A549 (cell line): ENCODE results near the gene SYNE2. TPM values are rescaled to one million over a fixed set of nuclear protein-coding genes. Genes with fewer than 3 reads are reported as not detected.

Experiments
- ATAC-seq, 2 experiments: fragments of 200-7000 bp in 1 of 2; fragments of >200 bp in 1 of 2; cut with Nextera tagmentation in 1 of 2; cut with Tn5 transposase in 1 of 2; 3 replicates each; pipeline versions ENCODE4 v1.8.0 to v1.9.1; 2018 to 2020; ENCODE audit warnings: mild to moderate bottlenecking in 1 of 2, moderate library complexity in 1 of 2
- CTCF ChIA-PET: fragments of 300-600 bp; sonication (Branson Sonifier 250); formaldehyde crosslinking; extraction: SDS; loops from one replicate; lab custom pipeline; 2021; ENCODE audit warnings: antibody characterized with exemption, inconsistent platforms; lab: Yijun Ruan, JAX
- POLR2A ChIA-PET: fragments of 350-600 bp; formaldehyde crosslinking; extraction: SDS; loops from one replicate; lab custom pipeline; 2021; ENCODE audit warnings: antibody characterized with exemption, inconsistent platforms; lab: Yijun Ruan, JAX
- DNase-seq, 2 experiments: peaks; one replicate each; pipeline versions ENCODE4 v3.0.0 to v3.0.0-alpha.2; 2011 to 2016; ENCODE audit warnings: low read depth in 1 of 2, low spot score in 1 of 2
- FAIRE-seq: peaks from 2 replicates; lab custom pipeline; 2011; peaks lifted over from hg19 to GRCh38; lab: Jason Lieb, UNC
- H3K27ac ChIP-seq, 2 experiments: fragments of >200 bp; sonication (Bioruptor Twin); formaldehyde crosslinking; 3 replicates each; pipeline ENCODE4 v1.5.1; 2016 to 2017
- H3K4me1 ChIP-seq: fragments of >200 bp; sonication (Bioruptor Twin); formaldehyde crosslinking; 3 replicates; pipeline ENCODE4 v1.6.1; 2016
- H3K4me2 ChIP-seq: fragments of >200 bp; sonication (Bioruptor Twin); formaldehyde crosslinking; 3 replicates; pipeline ENCODE4 v1.6.1; 2016
- H3K4me3 ChIP-seq: fragments of >200 bp; sonication (Bioruptor Twin); formaldehyde crosslinking; 3 replicates; pipeline ENCODE4 v1.5.1; 2016
- H3K9me3 ChIP-seq: fragments of >200 bp; sonication (Bioruptor Twin); formaldehyde crosslinking; 3 replicates; pipeline ENCODE4 v1.6.1; 2016
- CHD2 ChIP-seq: fragments of 150-350 bp; IDR thresholded peaks from 2 replicates; pipeline ENCODE4 v1.6.1; 2014; ENCODE audit warnings: low read length; ENCODE audit not compliant: partially characterized antibody
- EHF ChIP-seq: fragments of 250-450 bp; sonication (Bioruptor Pico); IDR thresholded peaks from 2 replicates; pipeline ENCODE4 v1.5.0; 2020; ENCODE audit warnings: mild to moderate bottlenecking
- EHMT2 ChIP-seq: fragments of 200-600 bp; sonication (generic); IDR thresholded peaks from 2 replicates; pipeline ENCODE4 v1.6.1; 2016; ENCODE audit warnings: antibody characterized with exemption, low read depth, mild to moderate bottlenecking, moderate library complexity
- EP300 ChIP-seq, 2 experiments: fragments of >200 bp; sonication (Bioruptor Twin); formaldehyde crosslinking; IDR thresholded peaks; 2 replicates in 1 of 2; 3 replicates in 1 of 2; pipeline ENCODE4 v1.6.1; 2016 to 2017
- FOSL2 ChIP-seq, 2 experiments: fragments of 450-650 bp in 1 of 2; fragments of >200 bp in 1 of 2; sonication (Bioruptor Twin) in 1 of 2; formaldehyde crosslinking; IDR thresholded peaks; 2 replicates each; pipeline versions ENCODE4 v1.5.0 to v1.6.1; 2016 to 2020; ENCODE audit warnings: mild to moderate bottlenecking in 1 of 2, moderate library complexity in 1 of 2
- GATA3 ChIP-seq: IDR thresholded peaks from 2 replicates; pipeline ENCODE4 v1.6.1; 2012; ENCODE audit warnings: borderline replicate concordance
- HES2 ChIP-seq: fragments of >200 bp; sonication (Bioruptor Twin); formaldehyde crosslinking; IDR thresholded peaks from 2 replicates; pipeline ENCODE4 v1.6.1; 2016
- HOXA7 ChIP-seq: fragments of 250-450 bp; sonication (Bioruptor Pico); IDR thresholded peaks from 2 replicates; pipeline ENCODE4 v1.5.0; 2020; ENCODE audit warnings: mild to moderate bottlenecking, moderate library complexity
- JUNB ChIP-seq: fragments of >200 bp; sonication (Bioruptor Twin); formaldehyde crosslinking; IDR thresholded peaks from 2 replicates; pipeline ENCODE4 v1.6.1; 2016
- KDM1A ChIP-seq: fragments of 200-600 bp; sonication (generic); IDR thresholded peaks from 2 replicates; pipeline ENCODE4 v1.6.1; 2016; ENCODE audit warnings: low read depth, mild to moderate bottlenecking
- MAFK ChIP-seq: fragments of 450-650 bp; IDR thresholded peaks from 2 replicates; pipeline ENCODE4 v1.6.1; 2014; ENCODE audit not compliant: partially characterized antibody
- NR3C1 ChIP-seq: fragments of >200 bp; sonication (Bioruptor Twin); formaldehyde crosslinking; IDR thresholded peaks from 3 replicates; pipeline ENCODE4 v1.6.1; 2017
- PHF8 ChIP-seq: fragments of 200-600 bp; sonication (generic); IDR thresholded peaks from 2 replicates; pipeline ENCODE4 v1.6.1; 2016; ENCODE audit warnings: low read depth, mild to moderate bottlenecking, antibody characterized with exemption, moderate library complexity, borderline replicate concordance
- RAD21 ChIP-seq, 2 experiments: fragments of >200 bp in 1 of 2; sonication (Bioruptor Twin) in 1 of 2; formaldehyde crosslinking in 1 of 2; IDR thresholded peaks in 1 of 2; conservative IDR thresholded peaks in 1 of 2; 2 replicates in 1 of 2; 3 replicates in 1 of 2; pipeline ENCODE4 v1.6.1; 2012 to 2018; ENCODE audit warnings: inconsistent platforms in 1 of 2
- RCOR1 ChIP-seq: fragments of 150-350 bp; IDR thresholded peaks from 2 replicates; pipeline ENCODE4 v1.6.1; 2014; ENCODE audit warnings: antibody characterized with exemption, low read length, low read depth
- REST ChIP-seq: fragments of 200-600 bp; sonication (generic); IDR thresholded peaks from 2 replicates; pipeline ENCODE4 v1.6.1; 2016; ENCODE audit warnings: antibody characterized with exemption, mild to moderate bottlenecking, moderate library complexity
- RFX5 ChIP-seq: fragments of 450-650 bp; IDR thresholded peaks from 2 replicates; pipeline ENCODE4 v1.7.1; 2014; ENCODE audit warnings: antibody characterized with exemption, mild to moderate bottlenecking, moderate library complexity
- SMC3 ChIP-seq: fragments of >200 bp; sonication (Bioruptor Twin); formaldehyde crosslinking; IDR thresholded peaks from 3 replicates; pipeline ENCODE4 v1.6.1; 2018; ENCODE audit warnings: inconsistent platforms
- TFCP2L1 ChIP-seq: fragments of 250-450 bp; sonication (Bioruptor Pico); IDR thresholded peaks from 2 replicates; pipeline ENCODE4 v1.5.0; 2021; ENCODE audit warnings: mild to moderate bottlenecking
- TP53 ChIP-seq: fragments of 250-450 bp; sonication (Bioruptor Pico); IDR thresholded peaks from 2 replicates; pipeline ENCODE4 v1.5.0; 2021; ENCODE audit warnings: mild to moderate bottlenecking, moderate library complexity
- ZNF302 ChIP-seq: fragments of 250-450 bp; sonication (Bioruptor Pico); IDR thresholded peaks from 2 replicates; pipeline ENCODE4 v1.9.0; 2021; ENCODE audit warnings: inconsistent platforms, mild to moderate bottlenecking, moderate library complexity
- ZSCAN20 ChIP-seq: fragments of 250-450 bp; sonication (Bioruptor Pico); IDR thresholded peaks from 2 replicates; pipeline ENCODE4 v1.8.0; 2022; ENCODE audit warnings: mild to moderate bottlenecking, moderate library complexity
- WGBS: methylation state at CpG from one replicate; pipeline ENCODE4 v1.1.6; 2017; ENCODE audit errors: missing lambda C conversion rate; 5-methylcytosine and 5-hydroxymethylcytosine counted together
- polyA plus RNA-seq, 4 experiments: library from polyadenylated mRNA; depleted of rRNA in 3 of 4; stranded (reverse); fragments of >200 nt; fragmentation: RNase III in 1 of 4; extraction: RNeasy Plus Mini Kit Qiagen cat#74134 plus additional on column Dnase treatment in 1 of 4; gene quantifications; 2 replicates in 3 of 4; 3 replicates in 1 of 4; pipeline ENCODE4 v1.2.3, GENCODE V29; 2011 to 2017
- TF ChIP-seq, protein P1 (sequence below): fragments of 250-450 bp; sonication (Bioruptor Pico); IDR thresholded peaks from 2 replicates; pipeline ENCODE4 v1.5.0; 2020; ENCODE audit warnings: low read depth, mild to moderate bottlenecking, moderate library complexity
- TF ChIP-seq, protein P2 (sequence below): fragments of >200 bp; sonication (Bioruptor Twin); formaldehyde crosslinking; IDR thresholded peaks from 3 replicates; pipeline ENCODE4 v1.5.1; 2016
- TF ChIP-seq, protein P3 (sequence below): IDR thresholded peaks from 2 replicates; pipeline ENCODE4 v1.6.1; 2012; ENCODE audit warnings: low read depth, borderline replicate concordance
- TF ChIP-seq, protein P4 (sequence below): fragments of >200 bp; sonication (Bioruptor Twin); formaldehyde crosslinking; IDR thresholded peaks from 3 replicates; pipeline ENCODE4 v1.6.1; 2016

The SYNE2 gene
- polyA plus RNA-seq, 2 of the 4 experiments (the other 2 are of a cell fraction): 3.4 to 11.3 TPM

- no peak for FAIRE-seq
- POLR2A ChIA-PET: no interaction called here
- no peak for TF ChIP-seq JUNB
- TF ChIP-seq CHD2: no peak
- TF ChIP-seq KDM1A: no peak
- TF ChIP-seq RAD21 (conservative IDR thresholded peaks at IDR 0.05 in 1 of 2, IDR thresholded peaks at IDR 0.05 in 1 of 2): peak; percentile 17 to 33; a peak in 1 of 5 replicates
- TF ChIP-seq HOXA7 (CRISPR knock-in tag): no peak
- no peak for TF ChIP-seq PHF8
- TF ChIP-seq, protein P1, sequence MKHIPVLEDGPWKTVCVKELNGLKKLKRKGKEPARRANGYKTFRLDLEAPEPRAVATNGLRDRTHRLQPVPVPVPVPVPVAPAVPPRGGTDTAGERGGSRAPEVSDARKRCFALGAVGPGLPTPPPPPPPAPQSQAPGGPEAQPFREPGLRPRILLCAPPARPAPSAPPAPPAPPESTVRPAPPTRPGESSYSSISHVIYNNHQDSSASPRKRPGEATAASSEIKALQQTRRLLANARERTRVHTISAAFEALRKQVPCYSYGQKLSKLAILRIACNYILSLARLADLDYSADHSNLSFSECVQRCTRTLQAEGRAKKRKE (CRISPR knock-in tag): no peak
- TF ChIP-seq RFX5: no peak
- TF ChIP-seq FOSL2 (IDR thresholded peaks at IDR 0.05): no peak
- TF ChIP-seq FOSL2 (CRISPR knock-in tag; IDR thresholded peaks at IDR 0.05): no peak
- TF ChIP-seq TP53 (CRISPR knock-in tag): no peak
- TF ChIP-seq, protein P2, sequence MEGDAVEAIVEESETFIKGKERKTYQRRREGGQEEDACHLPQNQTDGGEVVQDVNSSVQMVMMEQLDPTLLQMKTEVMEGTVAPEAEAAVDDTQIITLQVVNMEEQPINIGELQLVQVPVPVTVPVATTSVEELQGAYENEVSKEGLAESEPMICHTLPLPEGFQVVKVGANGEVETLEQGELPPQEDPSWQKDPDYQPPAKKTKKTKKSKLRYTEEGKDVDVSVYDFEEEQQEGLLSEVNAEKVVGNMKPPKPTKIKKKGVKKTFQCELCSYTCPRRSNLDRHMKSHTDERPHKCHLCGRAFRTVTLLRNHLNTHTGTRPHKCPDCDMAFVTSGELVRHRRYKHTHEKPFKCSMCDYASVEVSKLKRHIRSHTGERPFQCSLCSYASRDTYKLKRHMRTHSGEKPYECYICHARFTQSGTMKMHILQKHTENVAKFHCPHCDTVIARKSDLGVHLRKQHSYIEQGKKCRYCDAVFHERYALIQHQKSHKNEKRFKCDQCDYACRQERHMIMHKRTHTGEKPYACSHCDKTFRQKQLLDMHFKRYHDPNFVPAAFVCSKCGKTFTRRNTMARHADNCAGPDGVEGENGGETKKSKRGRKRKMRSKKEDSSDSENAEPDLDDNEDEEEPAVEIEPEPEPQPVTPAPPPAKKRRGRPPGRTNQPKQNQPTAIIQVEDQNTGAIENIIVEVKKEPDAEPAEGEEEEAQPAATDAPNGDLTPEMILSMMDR: peak; percentile 13; the same call in 1 of the 3 replicates
- no peak for TF ChIP-seq EHF (CRISPR knock-in tag)
- TF ChIP-seq TFCP2L1: no peak
- no peak for TF ChIP-seq ZSCAN20 (CRISPR knock-in tag)
- TF ChIP-seq, all 56 proteins: peak for 2
- Histone ChIP-seq H3K4me3 (no peak overlapping the region), H3K4me1 (no peaks in the 10 kb centered on the region), H3K27ac (no peak overlapping the region), H3K9me3 (no peaks in the 10 kb centered on the region), H3K4me2 (no peak overlapping the region)
- peak; percentile 23 to 34 for DNase-seq
- CTCF ChIA-PET: interaction anchor here (0.6 to 1.8 kb wide), 4 partner anchors 50 to 243 kb away, joined by 3 to 5 read pairs (median 3); no protein-coding TSS in a partner anchor
- ATAC-seq: peak; percentile 83 to 96; a peak in 5 of 6 replicates
- WGBS: 70% methylated on average over 5 of the region's 5 CpGs
Observed at GRCh38 chr14:64060648-64061096, 207.9 kb downstream of the SYNE2 start.

DNA sequence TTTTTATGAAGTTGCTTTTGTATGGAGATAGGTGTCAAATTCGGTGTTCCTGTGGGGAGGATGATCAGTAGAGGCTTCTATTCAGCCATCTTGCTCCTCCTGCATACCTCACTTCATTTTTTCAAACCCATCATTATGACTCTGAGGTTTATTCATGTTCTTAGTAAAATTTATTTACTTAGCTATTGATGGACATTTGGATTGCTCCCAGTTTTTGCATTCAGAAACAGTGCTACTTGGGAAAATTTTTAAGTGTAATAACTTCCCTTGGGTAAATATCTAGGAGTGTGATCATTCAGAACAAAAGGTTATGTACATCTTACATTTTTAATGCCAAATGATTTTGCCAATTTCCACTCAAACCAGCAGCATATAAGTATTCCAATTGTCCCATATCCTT is 208.3 kb downstream of the SYNE2 start:
- ATAC-seq (no peak), DNase-seq (no peak), FAIRE-seq (no peak)
- no peaks in the 10 kb centered on the region for H3K9me3 ChIP-seq
- no peak overlapping the region for H3K4me2 ChIP-seq
- ChIA-PET CTCF (interaction anchor here (1.0 to 1.8 kb wide), 2 partner anchors 50 to 226 kb away, joined by 3 to 5 read pairs; no protein-coding TSS in a partner anchor), POLR2A (no interaction called here)
- no peaks in the 10 kb centered on the region for H3K4me1 ChIP-seq
- 38% methylated on average over 1 of the region's 1 CpG for WGBS
- H3K27ac ChIP-seq: no peak overlapping the region
- H3K4me3 ChIP-seq: no peak overlapping the region
- TF ChIP-seq CHD2: no peak
- no peak for TF ChIP-seq HES2
- TF ChIP-seq GATA3: no peak
- no peak for TF ChIP-seq EHMT2
- TF ChIP-seq RAD21 (conservative IDR thresholded peaks at IDR 0.05 in 1 of 2, IDR thresholded peaks at IDR 0.05 in 1 of 2): no peak
- TF ChIP-seq, protein P2: no peak
- TF ChIP-seq ZNF302 (CRISPR knock-in tag): no peak
- TF ChIP-seq, protein P3, sequence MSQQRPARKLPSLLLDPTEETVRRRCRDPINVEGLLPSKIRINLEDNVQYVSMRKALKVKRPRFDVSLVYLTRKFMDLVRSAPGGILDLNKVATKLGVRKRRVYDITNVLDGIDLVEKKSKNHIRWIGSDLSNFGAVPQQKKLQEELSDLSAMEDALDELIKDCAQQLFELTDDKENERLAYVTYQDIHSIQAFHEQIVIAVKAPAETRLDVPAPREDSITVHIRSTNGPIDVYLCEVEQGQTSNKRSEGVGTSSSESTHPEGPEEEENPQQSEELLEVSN: no peak
- TF ChIP-seq, protein P4, sequence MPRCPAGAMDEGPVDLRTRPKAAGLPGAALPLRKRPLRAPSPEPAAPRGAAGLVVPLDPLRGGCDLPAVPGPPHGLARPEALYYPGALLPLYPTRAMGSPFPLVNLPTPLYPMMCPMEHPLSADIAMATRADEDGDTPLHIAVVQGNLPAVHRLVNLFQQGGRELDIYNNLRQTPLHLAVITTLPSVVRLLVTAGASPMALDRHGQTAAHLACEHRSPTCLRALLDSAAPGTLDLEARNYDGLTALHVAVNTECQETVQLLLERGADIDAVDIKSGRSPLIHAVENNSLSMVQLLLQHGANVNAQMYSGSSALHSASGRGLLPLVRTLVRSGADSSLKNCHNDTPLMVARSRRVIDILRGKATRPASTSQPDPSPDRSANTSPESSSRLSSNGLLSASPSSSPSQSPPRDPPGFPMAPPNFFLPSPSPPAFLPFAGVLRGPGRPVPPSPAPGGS: no peak
- TF ChIP-seq EP300 (IDR thresholded peaks at IDR 0.05): no peak
- no peak for TF ChIP-seq RCOR1
- no peak for TF ChIP-seq NR3C1
- TF ChIP-seq SMC3: no peak
- TF ChIP-seq MAFK: no peak
- TF ChIP-seq REST: no peak
